NCI-H82 (cell line): ENCODE data around the gene INPP5F.
"Not testable (repeated sequence)": the region's sequence is repeated elsewhere in the genome, so short reads cannot be mapped to it uniquely, and the experiment has no call there.

Experiments used
- DNase-seq: peaks from one replicate; lab custom pipeline; 2025; lab: John Stamatoyannopoulos, UW

INPP5F gene

GRCh38 chr10:119740096-119740495 is 14.2 kb downstream of the INPP5F start:
- DNase-seq: no peak

GRCh38 chr10:119742947-119743648 is 17.2 kb downstream of the INPP5F start:
- DNase-seq: peak; percentile 53

DNA sequence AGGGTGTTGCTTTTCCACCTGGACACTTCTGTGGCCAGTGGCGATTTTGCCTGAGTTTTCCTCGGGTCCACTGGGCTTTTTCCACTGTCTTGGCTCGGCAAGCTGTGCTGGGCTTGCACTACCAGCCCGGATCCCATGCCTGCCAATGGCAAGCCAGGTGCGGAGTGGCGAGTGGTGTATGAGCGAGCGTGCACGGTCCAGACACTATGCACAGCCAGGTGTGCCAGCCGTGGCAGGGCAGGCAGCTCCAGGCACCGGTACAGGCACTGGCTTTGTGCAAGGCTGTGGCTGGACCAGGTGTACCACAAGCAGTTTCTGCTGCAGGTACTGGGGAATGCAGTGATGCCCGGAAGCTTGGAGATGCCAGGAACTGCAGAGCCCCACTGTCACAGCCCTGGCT is 22.1 kb downstream of the INPP5F start:
- DNase-seq: no peak

DNA sequence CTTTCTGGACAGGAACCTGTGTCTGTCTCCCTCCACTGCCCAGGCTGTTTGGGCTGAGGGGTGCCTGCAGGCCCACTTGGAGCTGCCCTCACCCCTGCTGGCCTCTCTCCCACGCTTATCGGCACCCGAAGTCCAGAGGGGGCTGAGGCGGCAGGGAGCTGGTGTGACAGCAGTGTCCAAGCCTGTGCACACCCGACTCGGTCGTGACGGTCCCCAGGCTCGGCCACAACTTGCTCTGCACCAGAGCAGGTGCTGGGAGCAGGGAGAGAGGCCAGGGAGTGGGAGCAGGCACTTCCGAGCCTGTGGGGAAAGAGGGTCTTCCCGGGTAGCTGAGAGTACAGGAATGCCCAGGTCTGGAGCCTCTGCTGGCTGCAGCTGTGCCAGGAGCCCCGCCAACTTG is 23.0 kb downstream of the INPP5F start:
- DNase-seq: no peak

DNA sequence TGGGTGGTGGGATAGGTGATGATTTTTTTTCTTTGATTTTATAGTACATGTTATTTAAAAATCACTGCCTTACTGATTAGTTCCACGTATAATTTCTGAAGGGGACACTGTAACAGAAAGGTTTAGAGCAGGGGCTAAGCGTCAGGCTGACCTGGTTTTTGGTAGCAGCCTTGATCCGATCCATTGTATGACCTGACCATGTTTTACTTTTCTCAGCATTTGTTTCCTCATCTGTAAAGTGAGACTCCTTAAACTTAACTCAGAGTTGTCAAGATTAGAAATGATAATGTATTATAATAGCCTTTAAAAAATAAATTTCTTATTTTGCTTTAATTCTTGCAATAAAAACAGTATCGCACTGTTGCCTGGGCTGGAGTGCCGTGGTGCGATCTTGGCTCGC is 23.6 kb downstream of the INPP5F start:
- DNase-seq: no peak

DNA sequence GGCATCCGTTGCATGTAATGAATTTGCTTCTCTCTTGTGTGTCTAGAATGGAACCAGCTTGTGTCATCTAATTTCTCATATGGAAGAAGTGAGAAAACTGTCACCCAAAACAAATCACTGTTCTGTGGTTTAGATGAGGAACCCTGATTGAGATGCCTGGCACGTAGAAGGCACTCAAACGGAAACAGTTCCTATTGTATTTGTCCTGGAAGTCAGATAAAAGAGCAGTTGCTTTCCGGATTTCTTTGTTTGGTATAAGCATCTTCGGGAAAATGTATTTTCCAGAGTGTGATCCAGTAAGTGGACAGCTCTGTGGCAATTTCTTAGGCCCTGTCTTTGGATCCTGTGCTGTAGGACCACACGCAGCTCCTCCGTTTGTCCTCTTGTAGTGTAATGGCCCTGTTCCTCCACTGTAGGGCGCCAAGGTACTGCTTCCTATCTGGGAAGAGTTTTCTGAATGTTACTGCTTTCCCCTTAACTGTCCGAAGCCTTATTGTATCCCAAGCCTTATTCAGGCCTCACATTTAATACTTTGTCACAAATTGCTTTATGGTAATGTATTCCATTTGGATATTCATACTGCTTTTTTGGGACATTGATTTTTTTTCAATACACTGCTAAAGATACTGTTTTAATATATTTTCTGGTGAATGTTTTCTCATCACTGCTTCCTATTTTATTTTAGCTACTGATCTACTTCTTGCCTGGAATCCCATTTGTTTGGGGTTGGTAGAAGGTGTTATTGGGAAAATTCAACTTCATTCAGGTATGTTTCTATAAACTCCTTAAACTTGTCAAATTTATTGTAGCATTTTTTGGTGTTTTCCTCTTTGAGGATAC is 24.8 kb downstream of the INPP5F start:
- DNase-seq: peak; percentile 78

- no peak for DNase-seq
Observed at GRCh38 chr10:119753309-119753708, 27.5 kb downstream of the INPP5F start.

- peak; percentile 16 for DNase-seq
Observed at GRCh38 chr10:119754085-119754484, 28.2 kb downstream of the INPP5F start.

DNA sequence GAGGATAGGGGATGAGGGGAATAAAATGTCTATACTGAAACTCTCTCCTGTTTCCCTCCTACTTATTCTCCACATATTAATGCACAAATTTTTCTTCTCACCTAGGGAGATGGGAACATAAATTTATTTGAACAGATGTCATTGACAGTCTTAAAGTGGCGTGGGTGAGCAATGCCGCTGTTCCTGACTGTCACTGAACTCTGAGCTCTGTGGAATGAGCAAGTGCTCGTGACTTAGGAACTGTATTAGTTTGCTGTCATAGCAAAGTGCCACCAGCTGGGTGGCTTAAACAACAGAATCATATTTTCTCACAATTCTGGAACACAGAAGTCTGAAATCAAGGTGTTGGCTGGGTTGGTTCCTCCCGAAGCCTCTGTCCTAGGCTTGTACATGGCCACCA is 29.1 kb downstream of the INPP5F start:
- DNase-seq: no peak

- no peak for DNase-seq
Observed at GRCh38 chr10:119755446-119755845, 29.6 kb downstream of the INPP5F start.

DNA sequence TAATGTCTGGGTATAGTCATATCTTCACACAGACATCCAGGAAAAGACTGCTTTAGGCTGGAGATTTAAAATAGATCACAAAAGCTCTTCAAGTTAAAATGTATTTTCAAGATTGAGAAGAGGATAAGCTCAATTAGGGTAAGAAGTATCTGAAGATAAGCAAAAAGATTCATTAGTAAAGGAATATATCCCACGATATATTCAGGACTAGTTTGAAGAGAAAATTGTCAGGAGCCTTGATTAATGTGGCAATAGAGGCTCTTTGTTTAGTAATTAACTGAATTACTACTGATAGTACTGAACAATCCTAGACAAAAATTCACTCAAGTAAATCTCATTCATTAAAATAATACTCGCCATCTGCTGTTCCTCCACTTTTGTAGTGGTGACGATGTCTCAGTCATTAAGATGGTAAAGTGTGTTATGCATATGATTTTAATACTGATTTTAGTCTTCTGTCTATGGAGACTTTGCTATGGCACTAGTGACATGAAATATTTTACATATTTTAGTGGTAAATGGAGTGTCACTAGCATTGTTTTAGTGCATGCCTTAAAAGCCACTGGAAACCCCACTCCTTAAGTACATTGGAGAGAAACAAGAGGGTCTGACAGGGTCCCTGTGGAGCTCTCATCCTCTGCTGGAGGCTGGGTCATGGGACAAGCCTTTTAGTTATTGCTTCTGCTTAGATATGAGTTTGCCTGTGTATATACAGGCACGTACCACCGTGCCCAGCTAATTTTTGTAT is 32.8 kb downstream of the INPP5F start:
- no peak for DNase-seq

- DNase-seq: no peak
Observed at GRCh38 chr10:119759832-119760231, 34.0 kb downstream of the INPP5F start.

DNA sequence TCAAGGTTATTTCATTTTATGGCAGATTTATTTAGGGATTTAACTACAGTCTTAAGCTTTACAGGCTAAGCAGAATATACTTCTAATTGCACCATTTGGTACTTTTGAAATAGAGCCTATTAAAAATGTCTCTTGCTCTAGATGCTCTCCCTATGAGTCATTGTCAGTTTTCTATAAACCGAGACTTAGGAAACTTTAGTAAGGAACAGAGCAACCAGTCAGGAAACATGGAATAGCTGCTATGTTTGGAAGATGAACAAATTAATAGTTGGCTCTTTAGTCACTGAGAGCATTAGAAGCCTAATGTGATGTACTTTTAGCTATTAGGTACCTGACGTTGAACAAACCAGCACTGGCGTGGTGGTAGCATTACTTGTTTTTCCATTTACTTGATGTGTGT is 35.3 kb downstream of the INPP5F start:
- no peak for DNase-seq

DNA sequence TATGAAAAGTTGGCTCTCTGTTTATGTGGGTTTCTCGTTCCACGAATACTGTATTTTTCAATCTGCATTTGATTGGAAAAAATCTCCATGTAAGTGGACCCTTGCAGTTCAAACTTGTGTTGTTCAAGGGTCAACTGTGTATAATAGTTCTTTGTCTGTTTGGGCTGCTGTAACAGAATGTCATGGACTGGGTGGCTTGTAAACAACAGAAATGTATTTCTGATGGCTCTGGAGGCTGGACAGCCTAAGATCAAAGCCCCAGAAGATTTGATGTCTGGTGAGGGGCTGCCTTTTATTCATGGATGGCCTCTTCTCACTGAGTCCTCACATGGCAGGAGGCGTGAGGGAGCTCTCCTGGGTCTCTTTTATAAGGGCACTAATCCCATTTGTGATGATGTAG is 36.2 kb downstream of the INPP5F start:
- DNase-seq: peak; percentile 57

DNA sequence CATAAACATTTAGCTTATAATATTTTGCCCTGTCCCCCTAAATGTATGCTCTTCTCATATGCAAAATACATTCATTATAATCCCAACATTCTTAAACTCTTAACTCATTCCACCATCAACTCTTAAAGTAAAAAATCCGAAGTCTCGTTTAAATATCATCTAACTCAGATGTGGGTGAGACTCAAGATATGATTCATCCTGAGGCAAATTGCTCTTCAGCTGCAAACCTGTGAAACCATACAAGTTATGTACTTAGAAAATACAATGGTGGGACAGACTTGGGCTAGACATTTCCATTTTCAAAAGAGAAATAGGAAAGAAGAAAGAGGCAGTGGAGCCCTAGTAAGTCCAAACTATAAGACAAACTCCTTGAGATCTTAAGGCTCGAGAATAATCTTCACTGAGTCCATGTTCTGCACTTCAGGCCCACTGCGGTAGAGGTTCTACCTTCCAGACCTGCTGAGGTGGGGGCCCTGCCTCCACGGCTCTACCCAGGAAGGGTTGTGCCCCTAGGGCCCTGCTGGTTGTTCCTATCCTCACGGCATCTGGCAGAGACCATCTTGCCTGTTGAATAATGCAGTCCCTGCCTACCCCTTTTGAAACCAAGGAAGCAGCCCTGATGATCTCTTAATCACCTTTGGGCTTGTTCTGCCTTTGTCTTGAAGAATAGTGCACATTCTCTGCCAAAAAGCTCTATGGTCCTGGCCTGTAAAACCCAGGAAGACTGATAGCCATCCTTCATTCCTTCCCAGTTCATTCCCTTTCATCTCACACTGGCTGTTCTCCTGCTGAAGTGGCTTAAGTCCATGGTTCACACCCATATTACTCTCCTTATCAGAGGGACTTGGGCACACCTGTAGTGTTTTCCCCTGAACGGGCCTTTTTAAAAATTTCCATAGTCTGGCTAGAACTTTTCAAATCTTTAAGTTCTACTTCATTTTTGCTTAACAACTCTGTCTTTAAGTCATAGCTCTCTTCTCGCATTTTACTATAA is 37.3 kb downstream of the INPP5F start:
- no peak for DNase-seq

- no peak for DNase-seq
Observed at GRCh38 chr10:119768455-119769094, 42.7 kb downstream of the INPP5F start.

GRCh38 chr10:119769886-119770285 is 44.0 kb downstream of the INPP5F start:
- DNase-seq: no peak

GRCh38 chr10:119770928-119771327 is 45.1 kb downstream of the INPP5F start:
- DNase-seq: no peak

GRCh38 chr10:119772334-119772733 is 46.5 kb downstream of the INPP5F start:
- DNase-seq: no peak

DNA sequence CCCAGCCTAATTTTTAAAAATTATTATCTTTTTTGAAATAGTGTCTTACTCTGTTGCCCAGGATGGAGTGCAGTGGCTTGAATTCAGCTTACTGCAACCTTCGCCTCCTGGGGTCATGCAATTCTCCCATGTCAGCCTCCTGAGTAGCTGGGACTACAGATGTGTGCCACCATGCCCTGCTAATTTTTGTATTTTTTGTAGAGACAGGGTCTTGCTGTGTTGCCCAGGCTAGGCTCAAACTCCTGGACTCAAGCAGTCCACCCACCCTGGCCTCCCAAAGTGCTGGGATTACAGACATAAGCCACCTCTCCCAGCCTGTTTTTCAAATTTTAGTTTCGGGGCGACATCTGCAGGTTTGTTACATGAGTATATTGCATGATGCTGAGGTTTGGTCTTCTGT is 47.2 kb downstream of the INPP5F start:
- not testable (repeated sequence) for DNase-seq

DNA sequence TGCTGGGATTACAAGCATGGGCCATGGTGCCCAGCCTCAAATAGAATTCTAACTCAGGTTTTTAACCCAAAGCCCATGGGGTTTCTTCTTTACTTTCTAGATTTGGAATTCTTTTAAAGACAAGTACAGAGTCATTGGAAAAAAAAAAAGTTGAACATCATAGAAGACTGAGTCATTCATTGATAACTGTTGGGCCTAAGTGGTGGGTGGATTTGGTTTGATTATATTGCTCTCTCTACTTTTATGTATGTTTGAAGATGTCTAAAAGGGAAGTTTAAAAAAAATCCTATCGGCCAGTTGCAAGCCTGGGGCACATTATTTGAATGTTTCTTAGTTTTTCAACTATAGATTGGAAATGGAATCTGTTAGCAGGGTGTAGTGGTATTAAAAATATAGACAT is 49.7 kb downstream of the INPP5F start:
- DNase-seq: no peak
